Measurements from ENCODE around the gene CXCL3.

- TF ChIP-seq CTCF (IDR thresholded peaks at IDR 0.05; ENCODE audit: low read depth, low read length, missing input control) (no peak), REST (IDR thresholded peaks at IDR 0.05) (no peak), RAD21 (IDR thresholded peaks at IDR 0.05) (no peak), GABPA (IDR thresholded peaks at IDR 0.05 in 1 of 2, conservative IDR thresholded peaks at IDR 0.05 in 1 of 2) (no peak), ZBTB33 (IDR thresholded peaks at IDR 0.05) (no peak), YY1 (IDR thresholded peaks at IDR 0.05) (no peak), ATF3 (IDR thresholded peaks at IDR 0.05) (no peak), MAX (IDR thresholded peaks at IDR 0.05) (no peak), TAF1 (conservative IDR thresholded peaks at IDR 0.05) (no peak), FOXA1 (IDR thresholded peaks at IDR 0.05) (no peak)
Measured at GRCh38 chr4:73989928-73990327, 48.6 kb downstream of the CXCL3 start.

Data from liver (tissue), 3 donors.